OCI-LY1 (cell line): Measurements from ENCODE around the gene CEMP1.

ENCODE experiments used
- H2AFZ ChIP-seq: fragments of 200-600 bp; sonication (generic), shearing (Covaris generic); 2 replicates; pipeline ENCODE4 v1.6.0; 2014; ENCODE audit warnings: antibody characterized with exemption, mild to moderate bottlenecking, low read length
- H3F3A ChIP-seq: fragments of 200-600 bp; sonication (generic), shearing (Covaris generic); 2 replicates; pipeline ENCODE4 v1.6.0; 2014; ENCODE audit warnings: mild to moderate bottlenecking, antibody characterized with exemption, low read length, moderate library complexity; ENCODE audit not compliant: insufficient read depth
- H3K27ac ChIP-seq: fragments of 200-600 bp; sonication (generic); 2 replicates; pipeline ENCODE4 v1.5.1; 2014; ENCODE audit warnings: low read length, mixed run types, mild to moderate bottlenecking, low read depth; ENCODE audit not compliant: poor library complexity, severe bottlenecking
- H3K27me3 ChIP-seq: fragments of 200-600 bp; sonication (generic); 2 replicates; pipeline ENCODE4 v1.6.0; 2014; ENCODE audit warnings: antibody characterized with exemption, mild to moderate bottlenecking, low read length, moderate library complexity; ENCODE audit not compliant: insufficient read depth
- H3K36me3 ChIP-seq: fragments of 200-600 bp; sonication (generic); 2 replicates; pipeline ENCODE4 v1.6.1; 2014; ENCODE audit warnings: mild to moderate bottlenecking, antibody characterized with exemption, low read length, moderate library complexity, mixed read lengths; ENCODE audit not compliant: insufficient read depth
- H3K4me1 ChIP-seq: fragments of 200-600 bp; sonication (generic); 2 replicates; pipeline ENCODE4 v1.5.1; 2014; ENCODE audit warnings: mild to moderate bottlenecking, low read length, moderate library complexity; ENCODE audit not compliant: insufficient read depth, severe bottlenecking
- H3K4me2 ChIP-seq: fragments of 200-600 bp; sonication (generic), shearing (Covaris generic); 2 replicates; pipeline ENCODE4 v1.6.1; 2014; ENCODE audit warnings: low read length
- H3K4me3 ChIP-seq: fragments of 200-600 bp; sonication (generic); 2 replicates; pipeline ENCODE4 v1.5.1; 2014; ENCODE audit warnings: low read length, low read depth, mild to moderate bottlenecking, mixed read lengths; ENCODE audit not compliant: poor library complexity, severe bottlenecking
- H3K79me2 ChIP-seq: fragments of 200-600 bp; shearing (Covaris generic); 2 replicates; pipeline ENCODE4 v1.6.1; 2016; ENCODE audit warnings: mixed run types, low read length, mixed read lengths; ENCODE audit not compliant: insufficient read depth
- H3K9ac ChIP-seq: fragments of 200-600 bp; sonication (generic), shearing (Covaris generic); 2 replicates; pipeline ENCODE4 v1.6.1; 2014; ENCODE audit warnings: mild to moderate bottlenecking, low read length, mixed read lengths
- H3K9me2 ChIP-seq: fragments of 200-600 bp; sonication (generic), shearing (Covaris generic); 2 replicates; pipeline ENCODE4 v1.6.1; 2014; ENCODE audit warnings: low read depth, mild to moderate bottlenecking, low read length, mixed read lengths
- H3K9me3 ChIP-seq: fragments of 200-600 bp; shearing (Covaris generic); 2 replicates; pipeline ENCODE4 v1.6.1; 2014; ENCODE audit warnings: low read length, mixed read lengths
- H4K20me1 ChIP-seq: fragments of 200-600 bp; sonication (generic), shearing (Covaris generic); 2 replicates; pipeline ENCODE4 v1.6.0; 2016; ENCODE audit warnings: mild to moderate bottlenecking, low read length; ENCODE audit not compliant: insufficient read depth
- EZH2 ChIP-seq: fragments of 200-600 bp; sonication (generic), shearing (Covaris generic); IDR thresholded peaks from 2 replicates; pipeline ENCODE4 v1.8.0; 2017; ENCODE audit warnings: borderline replicate concordance, mixed run types, mild to moderate bottlenecking, antibody characterized with exemption, low read length, moderate library complexity, mixed read lengths
- TF ChIP-seq, protein P1 (sequence below): fragments of 200-600 bp; sonication (generic), shearing (Covaris generic); IDR thresholded peaks from 2 replicates; pipeline ENCODE4 v1.5.1; 2017; ENCODE audit warnings: mild to moderate bottlenecking, antibody characterized with exemption, low read length, moderate library complexity, mixed read lengths

CEMP1 gene

DNA sequence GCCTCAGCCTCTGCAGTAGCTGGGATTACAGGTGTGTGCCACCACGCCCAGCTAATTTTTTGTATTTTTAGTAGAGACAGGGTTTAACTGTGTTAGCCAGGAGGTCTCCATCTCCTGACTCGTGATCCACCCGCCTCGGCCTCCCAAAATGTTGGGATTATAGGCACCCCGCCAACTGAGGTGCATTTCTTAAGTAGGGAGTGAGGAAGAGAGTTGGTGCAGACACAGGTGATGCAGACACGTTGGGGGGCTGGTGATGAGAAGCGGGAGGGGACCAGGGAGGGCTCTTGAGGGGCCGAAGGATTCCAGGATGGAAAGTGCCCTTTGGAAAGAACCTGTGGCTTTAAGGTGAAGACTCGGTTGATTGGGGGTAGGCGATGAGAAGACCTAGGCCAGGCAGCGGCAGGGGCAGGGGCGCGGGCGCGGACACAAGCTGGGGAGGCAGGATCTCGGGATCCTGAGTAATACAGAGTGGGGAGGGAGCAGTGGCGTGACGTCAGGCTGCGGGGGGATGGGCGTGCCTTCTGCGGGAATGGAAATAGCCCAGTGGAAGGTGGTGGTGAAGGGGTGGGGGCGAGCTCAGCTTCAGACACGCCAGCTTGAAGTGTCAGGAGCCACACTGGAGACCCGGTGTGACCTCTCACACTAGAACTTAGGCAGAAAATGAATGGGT, 19.9 kb downstream of the CEMP1 start:
- no peak overlapping the region for H2AFZ ChIP-seq
- no peaks in the 10 kb centered on the region for H3K27me3 ChIP-seq
- no peak for TF ChIP-seq EZH2
- TF ChIP-seq, protein P1, sequence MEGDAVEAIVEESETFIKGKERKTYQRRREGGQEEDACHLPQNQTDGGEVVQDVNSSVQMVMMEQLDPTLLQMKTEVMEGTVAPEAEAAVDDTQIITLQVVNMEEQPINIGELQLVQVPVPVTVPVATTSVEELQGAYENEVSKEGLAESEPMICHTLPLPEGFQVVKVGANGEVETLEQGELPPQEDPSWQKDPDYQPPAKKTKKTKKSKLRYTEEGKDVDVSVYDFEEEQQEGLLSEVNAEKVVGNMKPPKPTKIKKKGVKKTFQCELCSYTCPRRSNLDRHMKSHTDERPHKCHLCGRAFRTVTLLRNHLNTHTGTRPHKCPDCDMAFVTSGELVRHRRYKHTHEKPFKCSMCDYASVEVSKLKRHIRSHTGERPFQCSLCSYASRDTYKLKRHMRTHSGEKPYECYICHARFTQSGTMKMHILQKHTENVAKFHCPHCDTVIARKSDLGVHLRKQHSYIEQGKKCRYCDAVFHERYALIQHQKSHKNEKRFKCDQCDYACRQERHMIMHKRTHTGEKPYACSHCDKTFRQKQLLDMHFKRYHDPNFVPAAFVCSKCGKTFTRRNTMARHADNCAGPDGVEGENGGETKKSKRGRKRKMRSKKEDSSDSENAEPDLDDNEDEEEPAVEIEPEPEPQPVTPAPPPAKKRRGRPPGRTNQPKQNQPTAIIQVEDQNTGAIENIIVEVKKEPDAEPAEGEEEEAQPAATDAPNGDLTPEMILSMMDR = no peak
- H3F3A ChIP-seq = no peaks in the 10 kb centered on the region
- no peaks in the 10 kb centered on the region for H3K9me2 ChIP-seq
- no peak overlapping the region for H3K27ac ChIP-seq
- H3K4me2 ChIP-seq = no peak overlapping the region
- H3K4me1 ChIP-seq = peaks cover 42% of the 10 kb centered on the region
- H3K9me3 ChIP-seq = no peaks in the 10 kb centered on the region
- H4K20me1 ChIP-seq = no peaks in the 10 kb centered on the region
- no peak overlapping the region for H3K4me3 ChIP-seq
- H3K79me2 ChIP-seq = peaks cover 18% of the 10 kb centered on the region
- no peaks in the 10 kb centered on the region for H3K36me3 ChIP-seq
- no peak overlapping the region for H3K9ac ChIP-seq

DNA sequence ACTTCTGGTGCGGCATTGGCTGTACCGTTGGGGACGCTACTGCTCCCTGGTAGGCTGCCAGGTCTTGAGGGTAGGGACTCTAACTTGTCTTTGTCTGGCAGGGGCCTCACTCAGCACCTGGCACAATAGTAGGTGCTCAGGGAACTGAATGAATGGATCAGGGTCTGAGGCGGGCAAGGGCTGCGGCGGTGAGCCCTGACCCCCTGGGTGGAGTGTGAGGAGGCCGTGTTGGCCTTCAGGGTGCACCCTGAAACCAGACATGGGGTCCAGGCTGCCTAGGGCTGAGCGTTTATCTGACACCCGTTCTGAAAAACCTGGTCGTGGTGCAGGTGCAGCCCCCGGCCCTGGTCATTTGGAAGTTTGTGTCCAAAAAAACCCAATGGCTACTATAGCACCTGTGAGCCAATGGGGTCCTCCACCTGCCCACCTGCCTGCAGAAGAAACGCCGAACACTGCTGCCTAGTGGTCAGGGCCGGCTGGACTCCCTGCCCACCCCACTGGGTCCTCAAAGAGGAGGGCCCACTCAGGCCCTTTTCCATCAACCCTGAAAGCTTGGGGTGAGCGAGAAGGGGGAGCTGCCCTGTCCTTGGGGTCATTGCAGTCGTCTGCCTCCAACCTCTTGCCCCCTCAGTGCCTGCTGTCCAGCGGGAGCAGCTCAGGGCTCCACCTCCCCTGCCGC, 22.3 kb downstream of the CEMP1 start:
- no peak overlapping the region for H3K4me2 ChIP-seq
- no peak overlapping the region for H3K4me3 ChIP-seq

DNA sequence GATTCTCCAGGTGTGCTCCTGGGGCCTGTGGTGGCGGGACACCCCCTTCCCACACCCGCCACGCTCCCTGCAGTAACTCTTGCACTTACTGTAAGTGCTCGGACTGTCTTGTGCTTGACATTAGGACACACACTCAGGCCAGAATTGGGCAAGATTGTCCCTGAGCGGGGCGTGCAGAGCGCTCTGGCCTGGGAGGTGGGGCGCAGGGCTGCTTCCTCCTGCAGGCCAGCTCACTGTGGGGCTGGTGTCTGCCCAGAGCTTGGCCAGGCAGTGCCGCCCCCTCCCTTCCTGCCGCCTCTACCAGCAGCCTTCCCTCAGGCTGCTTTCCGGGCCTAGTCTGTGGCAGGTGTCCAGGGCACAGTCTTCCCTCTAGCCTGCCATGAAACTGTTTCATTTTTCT, 23.5 kb downstream of the CEMP1 start:
- H3K4me2 ChIP-seq = no peak overlapping the region
- no peaks in the 10 kb centered on the region for H3K27me3 ChIP-seq
- H3K79me2 ChIP-seq = no peaks in the 10 kb centered on the region
- H3K36me3 ChIP-seq = no peaks in the 10 kb centered on the region
- TF ChIP-seq, protein P1 = no peak
- TF ChIP-seq EZH2 = no peak
- no peak overlapping the region for H2AFZ ChIP-seq
- H3K27ac ChIP-seq = no peak overlapping the region
- no peaks in the 10 kb centered on the region for H3K9me2 ChIP-seq
- no peak overlapping the region for H3K4me3 ChIP-seq
- H3K9me3 ChIP-seq = no peaks in the 10 kb centered on the region
- no peak overlapping the region for H3K9ac ChIP-seq
- H3K4me1 ChIP-seq = peaks cover 24% of the 10 kb centered on the region
- no peaks in the 10 kb centered on the region for H3F3A ChIP-seq
- H4K20me1 ChIP-seq = no peaks in the 10 kb centered on the region

More for the DNA sequence above, 22.3 kb downstream of the CEMP1 start:
- H3K79me2 ChIP-seq = no peaks in the 10 kb centered on the region
- H3K36me3 ChIP-seq = no peaks in the 10 kb centered on the region
- no peaks in the 10 kb centered on the region for H3F3A ChIP-seq
- H3K4me1 ChIP-seq = peaks cover 29% of the 10 kb centered on the region
- H2AFZ ChIP-seq = no peak overlapping the region
- H3K27ac ChIP-seq = no peak overlapping the region
- no peaks in the 10 kb centered on the region for H3K9me2 ChIP-seq
- H3K27me3 ChIP-seq = no peaks in the 10 kb centered on the region
- no peaks in the 10 kb centered on the region for H3K9me3 ChIP-seq
- no peaks in the 10 kb centered on the region for H4K20me1 ChIP-seq
- no peak overlapping the region for H3K9ac ChIP-seq
- TF ChIP-seq EZH2 = no peak
- TF ChIP-seq, protein P1 = no peak
